Measurements from ENCODE around the gene EEFSEC. TPM values are rescaled to one million over a fixed set of nuclear protein-coding genes. Genes with fewer than 3 reads are reported as not detected.

The EEFSEC gene
- total and polyA plus RNA-seq, 2 of the 8 experiments (the other 6 are each of a cell fraction or from before 2014, with no cell fraction given) = 13.1 to 19.8 TPM

GRCh38 chr3:128434524-128434923 lies 281.2 kb downstream of the EEFSEC start:
- Histone ChIP-seq H3K4me3 (ENCODE audit: extremely low read depth in 1 of 4, insufficient read depth in 2 of 4, low read depth in 3 of 4, low read length in 4 of 4) (no peak overlapping the region), H3K36me3 (ENCODE audit: control insufficient read depth in 2 of 4, insufficient read depth in 4 of 4, low read length in 3 of 4) (no peaks in the 10 kb centered on the region), H4K5ac (ENCODE audit: insufficient read length, low read depth, low read length) (no peak overlapping the region), H3K79me2 (ENCODE audit: control insufficient read depth in 1 of 2, insufficient read depth in 2 of 2, low read length in 2 of 2) (no peaks in the 10 kb centered on the region), H4K91ac (replicated peaks; ENCODE audit: insufficient read length, low read length) (no peak overlapping the region), H2AFZ (ENCODE audit: low read length) (no peak overlapping the region), H3K9ac (replicated peaks in 1 of 4; ENCODE audit: extremely low read depth in 1 of 4, low read depth in 3 of 4, low read length in 3 of 4) (no peak overlapping the region), H2BK12ac (ENCODE audit: low read depth, low read length) (0 out of 2 replicates have a peak overlapping the region, but pooled peaks have one; percentile 7), H2BK5ac (ENCODE audit: low read depth, low read length) (no peak overlapping the region), H3K18ac (ENCODE audit: extremely low read depth, low read length) (no peak overlapping the region), H3K23ac (ENCODE audit: insufficient read length) (no peak overlapping the region), H2BK120ac (replicated peaks; ENCODE audit: low read depth, low read length) (peak overlapping the region; percentile 54), H2BK15ac (ENCODE audit: low read length) (no peak overlapping the region), H3K56ac (replicated peaks; ENCODE audit: insufficient read length, low read depth, low read length) (no peak overlapping the region), H2AK5ac (ENCODE audit: low read depth, low read length) (no peak overlapping the region; the same call in 1 of the 2 replicates), H4K20me1 (replicated peaks in 1 of 2; ENCODE audit: control insufficient read depth in 1 of 2, insufficient read depth in 2 of 2, low read length in 2 of 2) (peaks cover 1 to 6% of the 10 kb centered on the region in 2 experiments), H3K4me2 (ENCODE audit: insufficient read depth in 1 of 2, low read depth in 2 of 2, low read length in 2 of 2) (peak overlapping the region in 1 of 2 experiments; percentile 95; a peak in 1 of 4 replicates), H3K27ac (ENCODE audit: low read depth, low read length) (no peak overlapping the region), H3K9me3 (ENCODE audit: insufficient read depth in 2 of 2, low read depth in 1 of 2, low read length in 1 of 2) (no peaks in the 10 kb centered on the region), H3K14ac (ENCODE audit: insufficient read length) (no peak overlapping the region), H3K4me1 (replicated peaks in 1 of 4; ENCODE audit: control insufficient read depth in 3 of 4, insufficient read depth in 4 of 4, low read length in 3 of 4) (peaks cover 6 to 35% (median 28%) of the 10 kb centered on the region in 4 experiments), H3K23me2 (ENCODE audit: low read depth, low read length) (peaks cover 9% of the 10 kb centered on the region; the same call in 1 of the 2 replicates), H3K79me1 (ENCODE audit: low read depth, low read length) (no peaks in the 10 kb centered on the region), H3K4ac (replicated peaks; ENCODE audit: insufficient read length, low read depth, low read length) (no peak overlapping the region), H4K8ac (ENCODE audit: extremely low read depth, insufficient read depth, low read length) (no peak overlapping the region), H2BK20ac (ENCODE audit: low read length) (no peak overlapping the region), H3K27me3 (replicated peaks in 1 of 4; ENCODE audit: control insufficient read depth in 3 of 4, extremely low read depth in 1 of 4, insufficient read depth in 3 of 4, low read length in 3 of 4) (peaks cover 9 to 43% (median 37%) of the 10 kb centered on the region in 4 experiments)
- ChIA-PET CTCF (ENCODE audit: partially characterized antibody) (interaction anchor here (0.6 to 12.6 kb wide), 13 partner anchors 9 to 194 kb away, joined by 3 to 144 read pairs (median 5); partner anchors contain the start of gene DNAJB8), POLR2A (ENCODE audit: partially characterized antibody) (interaction anchor here (1.0 to 2.5 kb wide), 4 partner anchors 13 to 86 kb away, joined by 3 to 5 read pairs (median 4); no protein-coding TSS in a partner anchor)
- no peak for DNase-seq (ENCODE audit: low read depth in 1 of 2, low spot score in 2 of 2)
- 82% methylated on average over 2 of the region's 2 CpGs; no CpG with 5 or more reads in 1 of the 2 experiments for WGBS, 2 experiments (ENCODE audit: extremely low coverage in 1 of 2, insufficient coverage in 1 of 2, insufficient read length in 1 of 2, insufficient replicate concordance in 2 of 2, low coverage in 1 of 2, low lambda C conversion rate in 2 of 2, missing lambda C conversion rate in 1 of 2)
- FAIRE-seq = no peak
- no peak for TF ChIP-seq RNF2 (IDR thresholded peaks at IDR 0.05; ENCODE audit: borderline replicate concordance, low read depth, low read length, missing control alignments, poor library complexity, severe bottlenecking)
- no peak for TF ChIP-seq RFX5 (IDR thresholded peaks at IDR 0.05; ENCODE audit: borderline replicate concordance, low read depth, low read length)
- no peak for TF ChIP-seq CTCF (IDR thresholded peaks at IDR 0.05; ENCODE audit: control extremely low read depth in 1 of 3, insufficient read depth in 1 of 3, low read depth in 1 of 3, low read length in 3 of 3)
- no peak for TF ChIP-seq SIN3A (conservative IDR thresholded peaks at IDR 0.05 in 1 of 2, IDR thresholded peaks at IDR 0.05 in 1 of 2; ENCODE audit: low read depth in 1 of 2, low read length in 2 of 2)
- peak; percentile 95 for TF ChIP-seq KDM1A (IDR thresholded peaks at IDR 0.05; ENCODE audit: borderline replicate concordance, low read length)
- no peak for TF ChIP-seq JUND (IDR thresholded peaks at IDR 0.05; ENCODE audit: low read length)
- TF ChIP-seq HDAC2 (IDR thresholded peaks at IDR 0.05; ENCODE audit: borderline replicate concordance in 1 of 2, low read depth in 2 of 2, low read length in 2 of 2) = peak in 1 of 2 experiments; percentile 54; a peak in 1 of 4 replicates
- no peak for TF ChIP-seq BACH1 (IDR thresholded peaks at IDR 0.05; ENCODE audit: low read length)
- TF ChIP-seq RBBP5 (IDR thresholded peaks at IDR 0.05; ENCODE audit: borderline replicate concordance, low read depth, low read length) = no peak
